NK-92 (cell line): ENCODE measurements around the gene DCP2.

ENCODE experiments used
- DNase-seq: peaks from one replicate; lab custom pipeline; 2025; ENCODE audit not compliant: unreplicated experiment; lab: John Stamatoyannopoulos, UW

DCP2 gene

GRCh38 chr5:113062869-113063508 is 86.4 kb downstream of the DCP2 start:
- DNase-seq, result no peak

- no peak for DNase-seq
Measured at GRCh38 chr5:113063927-113064326, 87.3 kb downstream of the DCP2 start.

DNA sequence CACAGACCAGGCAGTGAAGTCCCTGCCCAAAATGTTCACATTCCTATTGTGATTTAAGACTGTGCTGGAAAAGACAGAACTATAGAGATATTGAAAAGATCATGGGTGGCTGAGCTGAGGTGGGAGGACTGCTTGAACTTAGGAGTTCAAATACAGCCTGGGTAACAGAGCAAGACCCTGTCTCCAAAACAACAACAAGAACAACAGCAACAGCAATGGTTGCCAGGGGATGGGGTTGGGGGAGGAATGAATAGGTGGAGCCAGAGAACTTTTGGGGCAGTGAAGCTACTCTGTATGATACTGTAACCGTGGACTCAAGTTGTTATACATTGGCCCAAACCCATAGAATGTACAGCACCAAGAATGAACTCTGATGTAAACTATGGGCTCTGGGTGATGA is 88.2 kb downstream of the DCP2 start:
- DNase-seq, result no peak

GRCh38 chr5:113065626-113066025 is 89.0 kb downstream of the DCP2 start:
- no peak for DNase-seq

GRCh38 chr5:113067635-113068344 is 91.2 kb downstream of the DCP2 start:
- no peak for DNase-seq

DNA sequence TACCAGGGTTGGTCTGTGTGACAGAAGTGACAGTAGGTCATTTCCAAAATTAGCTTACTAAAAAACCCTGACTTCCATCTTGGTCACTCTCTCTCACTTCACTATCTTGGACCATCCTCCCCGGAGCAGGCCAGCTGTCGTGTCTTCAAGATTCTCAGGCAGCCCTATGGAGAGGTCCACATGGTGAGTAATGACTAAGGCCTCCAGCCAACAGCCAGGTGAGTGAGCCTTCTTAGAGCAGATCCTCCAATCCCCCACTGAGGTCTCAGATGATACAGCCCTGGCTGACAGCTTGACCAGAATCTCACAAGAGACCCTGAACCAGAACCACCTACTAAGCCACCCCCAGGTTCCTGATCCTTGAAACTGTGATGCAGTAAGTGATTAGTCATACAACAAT is 92.0 kb downstream of the DCP2 start:
- no peak for DNase-seq
